ENCODE measurements around the gene MAML2.

MAML2 gene

DNA sequence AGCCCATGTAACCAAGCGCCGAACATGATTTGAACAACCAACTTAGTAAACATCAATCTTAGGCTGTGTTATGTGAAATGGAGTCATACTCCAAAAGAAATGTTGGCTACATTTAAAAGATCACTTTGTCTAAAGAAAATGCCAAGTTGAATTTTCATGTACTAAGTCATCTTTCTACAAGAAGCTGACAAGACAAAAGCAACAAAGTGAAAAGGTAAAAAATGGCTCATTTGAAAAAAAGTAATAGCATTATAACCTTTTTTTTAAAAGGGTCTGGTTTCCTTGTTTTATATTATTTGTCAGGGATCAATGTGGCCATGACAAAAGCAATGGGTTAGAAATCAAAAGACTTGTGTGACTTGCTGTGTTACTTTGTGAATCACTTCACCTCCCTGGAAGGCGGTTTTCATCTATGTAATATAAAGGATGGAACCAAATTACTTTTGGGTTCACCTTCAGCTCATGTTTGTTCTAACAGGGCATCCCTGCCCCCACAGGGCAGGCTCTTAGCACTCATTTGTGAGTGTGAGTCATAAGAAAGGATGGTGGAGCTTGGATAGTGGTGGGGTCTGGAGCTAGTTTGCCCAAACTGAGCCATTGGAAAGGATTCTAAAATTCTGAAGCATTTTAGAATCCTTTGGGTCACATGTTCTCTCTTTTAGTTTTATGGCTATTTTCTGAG is 287.1 kb downstream of the MAML2 start:
- peak in 1 of 3 donors; percentile 15 for DNase-seq
- POLR2A ChIA-PET = interaction anchor here (0.6 to 0.7 kb wide), 2 partner anchors 287 to 869 kb away, joined by 3 to 4 read pairs; partner anchors contain the start of gene MAML2
- CTCF ChIA-PET = interaction anchor here (0.6 to 4.1 kb wide), 26 partner anchors 8 to 370 kb away, joined by 3 to 62 read pairs (median 4); partner anchors contain the start of gene MAML2
- H3K27me3 ChIP-seq (replicated peaks in 2 of 5; ENCODE audit: control insufficient read depth in 4 of 5, insufficient read depth in 5 of 5, low read length in 4 of 5) = no peaks in the 10 kb centered on the region
- 93% methylated on average over 3 of the region's 3 CpGs for WGBS (ENCODE audit: insufficient coverage)
- no peaks in the 10 kb centered on the region for H3K36me3 ChIP-seq (ENCODE audit: control insufficient read depth in 4 of 4, insufficient read depth in 4 of 4, low read length in 3 of 4)
- peaks cover 0 to 2% (median 0%) of the 10 kb centered on the region in 4 experiments for H3K4me1 ChIP-seq (ENCODE audit: control extremely low read depth in 1 of 4, control insufficient read depth in 4 of 4, insufficient read depth in 4 of 4, low read length in 3 of 4)
- H3K4me3 ChIP-seq (ENCODE audit: control insufficient read depth in 1 of 7, extremely low read depth in 1 of 7, insufficient read depth in 4 of 7, low read depth in 2 of 7, low read length in 6 of 7) = no peak overlapping the region
- no peaks in the 10 kb centered on the region for H3K9me3 ChIP-seq (ENCODE audit: control extremely low read depth in 1 of 5, control insufficient read depth in 4 of 5, insufficient read depth in 2 of 5, low read depth in 1 of 5, low read length in 4 of 5)
- H3K27ac ChIP-seq (ENCODE audit: insufficient read depth in 1 of 2, low read depth in 1 of 2, low read length in 2 of 2, poor library complexity in 1 of 2, severe bottlenecking in 2 of 2) = no peak overlapping the region

- Histone ChIP-seq H3K4me1 (ENCODE audit: control extremely low read depth in 1 of 4, control insufficient read depth in 4 of 4, insufficient read depth in 4 of 4, low read length in 3 of 4) (peaks cover 0 to 2% (median 0%) of the 10 kb centered on the region in 4 experiments), H3K36me3 (ENCODE audit: control insufficient read depth in 4 of 4, insufficient read depth in 4 of 4, low read length in 3 of 4) (no peaks in the 10 kb centered on the region), H3K9me3 (ENCODE audit: control extremely low read depth in 1 of 5, control insufficient read depth in 4 of 5, insufficient read depth in 2 of 5, low read depth in 1 of 5, low read length in 4 of 5) (no peaks in the 10 kb centered on the region), H3K27me3 (replicated peaks in 2 of 5; ENCODE audit: control insufficient read depth in 4 of 5, insufficient read depth in 5 of 5, low read length in 4 of 5) (no peaks in the 10 kb centered on the region), H3K4me3 (ENCODE audit: control insufficient read depth in 1 of 7, extremely low read depth in 1 of 7, insufficient read depth in 4 of 7, low read depth in 2 of 7, low read length in 6 of 7) (no peak overlapping the region), H3K27ac (ENCODE audit: insufficient read depth in 1 of 2, low read depth in 1 of 2, low read length in 2 of 2, poor library complexity in 1 of 2, severe bottlenecking in 2 of 2) (no peak overlapping the region)
- DNase-seq = peak; percentile 38 to 52 (median 51)
- ChIA-PET CTCF (interaction anchor here (0.6 to 4.1 kb wide), 27 partner anchors 9 to 341 kb away, joined by 3 to 62 read pairs (median 4); partner anchors contain the start of gene MAML2), POLR2A (interaction anchor here (0.6 to 0.7 kb wide), 2 partner anchors 288 to 870 kb away, joined by 3 to 4 read pairs; partner anchors contain the start of gene MAML2)
- no CpG with 5 or more reads among the region's 2 CpGs for WGBS (ENCODE audit: insufficient coverage)
These were observed 287.9 kb downstream of the MAML2 start for GRCh38 chr11:96054870-96055705.

DNA sequence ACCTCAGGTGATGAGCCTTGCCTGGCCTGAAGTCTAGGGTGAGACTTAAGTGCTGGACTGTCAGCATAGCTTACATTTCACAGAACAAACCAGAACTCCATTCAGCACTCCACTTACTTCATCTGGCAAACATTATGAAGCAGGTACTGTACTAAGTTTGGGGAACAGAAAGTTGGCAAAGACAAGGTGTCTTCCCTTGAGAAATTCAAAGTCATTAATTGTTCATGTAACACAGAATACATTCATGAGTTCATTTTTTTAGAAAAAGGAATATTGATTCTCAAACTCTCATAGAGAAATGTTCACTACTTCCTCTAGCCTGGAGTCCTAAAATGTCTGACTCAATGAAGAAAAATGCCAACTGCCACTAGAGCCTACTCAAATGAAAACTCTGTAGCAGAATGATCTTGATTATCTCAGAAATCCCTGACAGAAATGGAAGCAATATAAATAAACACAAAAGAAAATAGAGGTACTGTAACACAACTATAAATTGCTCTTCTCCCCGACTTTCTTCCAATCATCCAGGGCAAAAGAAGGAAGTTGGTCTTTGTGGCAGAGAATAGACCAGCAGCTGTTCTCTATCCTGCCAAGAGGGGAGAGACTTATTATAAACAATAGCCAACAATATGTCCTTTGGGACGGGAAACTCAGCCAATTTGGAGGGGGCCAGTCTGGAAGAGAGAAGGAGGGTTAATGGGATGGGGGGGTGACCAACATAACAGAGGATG is 289.9 kb downstream of the MAML2 start:
- Histone ChIP-seq H3K4me1 (ENCODE audit: control extremely low read depth in 1 of 4, control insufficient read depth in 4 of 4, insufficient read depth in 4 of 4, low read length in 3 of 4) (peaks cover 0 to 2% (median 0%) of the 10 kb centered on the region in 4 experiments), H3K4me3 (ENCODE audit: control insufficient read depth in 1 of 7, extremely low read depth in 1 of 7, insufficient read depth in 4 of 7, low read depth in 2 of 7, low read length in 6 of 7) (no peak overlapping the region), H3K36me3 (ENCODE audit: control insufficient read depth in 4 of 4, insufficient read depth in 4 of 4, low read length in 3 of 4) (no peaks in the 10 kb centered on the region), H3K9me3 (ENCODE audit: control extremely low read depth in 1 of 5, control insufficient read depth in 4 of 5, insufficient read depth in 2 of 5, low read depth in 1 of 5, low read length in 4 of 5) (no peaks in the 10 kb centered on the region), H3K27me3 (replicated peaks in 2 of 5; ENCODE audit: control insufficient read depth in 4 of 5, insufficient read depth in 5 of 5, low read length in 4 of 5) (no peaks in the 10 kb centered on the region), H3K27ac (ENCODE audit: insufficient read depth in 1 of 2, low read depth in 1 of 2, low read length in 2 of 2, poor library complexity in 1 of 2, severe bottlenecking in 2 of 2) (no peak overlapping the region)
- CTCF ChIA-PET = interaction anchor here (0.8 to 4.1 kb wide), 5 partner anchors 29 to 290 kb away, joined by 3 to 62 read pairs (median 3); partner anchors contain the start of gene MAML2
- DNase-seq = peak in 2 of 3 donors; percentile 25 to 43
- POLR2A ChIA-PET = no interaction called here
- no CpG with 5 or more reads among the region's 2 CpGs for WGBS (ENCODE audit: insufficient coverage)

GRCh38 chr11:96051820-96052219 is 291.2 kb downstream of the MAML2 start:
- Histone ChIP-seq H3K4me1 (ENCODE audit: control extremely low read depth in 1 of 4, control insufficient read depth in 4 of 4, insufficient read depth in 4 of 4, low read length in 3 of 4) (peaks cover 0 to 2% (median 0%) of the 10 kb centered on the region in 4 experiments), H3K27me3 (replicated peaks in 2 of 5; ENCODE audit: control insufficient read depth in 4 of 5, insufficient read depth in 5 of 5, low read length in 4 of 5) (no peaks in the 10 kb centered on the region), H3K36me3 (ENCODE audit: control insufficient read depth in 4 of 4, insufficient read depth in 4 of 4, low read length in 3 of 4) (no peaks in the 10 kb centered on the region), H3K9me3 (ENCODE audit: control extremely low read depth in 1 of 5, control insufficient read depth in 4 of 5, insufficient read depth in 2 of 5, low read depth in 1 of 5, low read length in 4 of 5) (no peaks in the 10 kb centered on the region), H3K4me3 (ENCODE audit: control insufficient read depth in 1 of 7, extremely low read depth in 1 of 7, insufficient read depth in 4 of 7, low read depth in 2 of 7, low read length in 6 of 7) (no peak overlapping the region), H3K27ac (ENCODE audit: insufficient read depth in 1 of 2, low read depth in 1 of 2, low read length in 2 of 2, poor library complexity in 1 of 2, severe bottlenecking in 2 of 2) (no peak overlapping the region)
- POLR2A ChIA-PET = interaction anchor here (0.5 kb wide), 1 partner anchor 71 kb away, joined by 3 read pairs; no protein-coding TSS in a partner anchor
- CTCF ChIA-PET = interaction anchor here (0.6 kb wide), 1 partner anchor 314 kb away, joined by 3 read pairs; no protein-coding TSS in a partner anchor
- no peak for DNase-seq
- no CpG with 5 or more reads among the region's 1 CpG for WGBS (ENCODE audit: insufficient coverage)

GRCh38 chr11:96050435-96051182 is 292.4 kb downstream of the MAML2 start:
- CTCF ChIA-PET = interaction anchor here (1.0 to 1.3 kb wide), 2 partner anchors 290 to 293 kb away, joined by 3 read pairs; no protein-coding TSS in a partner anchor
- H3K4me1 ChIP-seq (ENCODE audit: control extremely low read depth in 1 of 4, control insufficient read depth in 4 of 4, insufficient read depth in 4 of 4, low read length in 3 of 4) = peaks cover 0 to 2% (median 0%) of the 10 kb centered on the region in 4 experiments

GRCh38 chr11:96049426-96049825 is 293.6 kb downstream of the MAML2 start:
- Histone ChIP-seq H3K4me3 (ENCODE audit: control insufficient read depth in 1 of 7, extremely low read depth in 1 of 7, insufficient read depth in 4 of 7, low read depth in 2 of 7, low read length in 6 of 7) (no peak overlapping the region), H3K36me3 (ENCODE audit: control insufficient read depth in 4 of 4, insufficient read depth in 4 of 4, low read length in 3 of 4) (no peaks in the 10 kb centered on the region), H3K27ac (ENCODE audit: insufficient read depth in 1 of 2, low read depth in 1 of 2, low read length in 2 of 2, poor library complexity in 1 of 2, severe bottlenecking in 2 of 2) (no peak overlapping the region), H3K4me1 (ENCODE audit: control extremely low read depth in 1 of 4, control insufficient read depth in 4 of 4, insufficient read depth in 4 of 4, low read length in 3 of 4) (peaks cover 0 to 2% (median 0%) of the 10 kb centered on the region in 4 experiments), H3K9me3 (ENCODE audit: control extremely low read depth in 1 of 5, control insufficient read depth in 4 of 5, insufficient read depth in 2 of 5, low read depth in 1 of 5, low read length in 4 of 5) (no peaks in the 10 kb centered on the region), H3K27me3 (replicated peaks in 2 of 5; ENCODE audit: control insufficient read depth in 4 of 5, insufficient read depth in 5 of 5, low read length in 4 of 5) (no peaks in the 10 kb centered on the region)
- ChIA-PET POLR2A (no interaction called here), CTCF (interaction anchor here (1.0 kb wide), 1 partner anchor 294 kb away, joined by 3 read pairs; no protein-coding TSS in a partner anchor)
- DNase-seq = no peak
- no CpG with 5 or more reads among the region's 2 CpGs for WGBS (ENCODE audit: insufficient coverage)

More at GRCh38 chr11:96050435-96051182, 292.4 kb downstream of the MAML2 start:
- Histone ChIP-seq H3K9me3 (ENCODE audit: control extremely low read depth in 1 of 5, control insufficient read depth in 4 of 5, insufficient read depth in 2 of 5, low read depth in 1 of 5, low read length in 4 of 5) (no peaks in the 10 kb centered on the region), H3K27me3 (replicated peaks in 2 of 5; ENCODE audit: control insufficient read depth in 4 of 5, insufficient read depth in 5 of 5, low read length in 4 of 5) (no peaks in the 10 kb centered on the region), H3K4me3 (ENCODE audit: control insufficient read depth in 1 of 7, extremely low read depth in 1 of 7, insufficient read depth in 4 of 7, low read depth in 2 of 7, low read length in 6 of 7) (no peak overlapping the region), H3K36me3 (ENCODE audit: control insufficient read depth in 4 of 4, insufficient read depth in 4 of 4, low read length in 3 of 4) (no peaks in the 10 kb centered on the region), H3K27ac (ENCODE audit: insufficient read depth in 1 of 2, low read depth in 1 of 2, low read length in 2 of 2, poor library complexity in 1 of 2, severe bottlenecking in 2 of 2) (no peak overlapping the region)
- POLR2A ChIA-PET = no interaction called here
- DNase-seq = peak in 1 of 3 donors; percentile 42
- 100% methylated on average over 1 of the region's 1 CpG for WGBS (ENCODE audit: insufficient coverage)
